Panc1 (cell line): ENCODE measurements around the gene NID1. TPM values are rescaled to one million over a fixed set of nuclear protein-coding genes. Genes with fewer than 3 reads are reported as not detected.

ENCODE experiments used
- ATAC-seq: fragments of 200-7000 bp; cut with Tn5 transposase; 2 replicates; pipeline ENCODE4 v1.9.1; 2020; ENCODE audit warnings: mild to moderate bottlenecking, moderate library complexity
- BruUV-seq: library from RNA; stranded (reverse); fragments of 400-500 nt; replicated peaks from 2 replicates; lab custom pipeline; 2021; lab: Mats Ljungman, UMichigan
- CTCF ChIA-PET: fragments of 300-600 bp; sonication (Branson Sonifier 250); formaldehyde crosslinking; loops from one replicate; lab custom pipeline; 2022; ENCODE audit warnings: antibody characterized with exemption; lab: Charles Lee
- POLR2A ChIA-PET: fragments of 300-600 bp; sonication (Branson Sonifier 250); formaldehyde crosslinking; loops from one replicate; lab custom pipeline; 2022; ENCODE audit warnings: antibody characterized with exemption; lab: Charles Lee
- DNase-seq: peaks from one replicate; pipeline ENCODE4 v3.0.0-alpha.2; 2010; ENCODE audit warnings: low read depth, low spot score
- H3K27ac ChIP-seq: 2 replicates; pipeline ENCODE4 v1.5.1; 2011; ENCODE audit warnings: mild to moderate bottlenecking, low read length, inconsistent platforms
- H3K27me3 ChIP-seq: fragments of 200-500 bp; sonication (Bioruptor generic); 2 replicates; pipeline ENCODE4 v1.6.0; 2014; ENCODE audit warnings: low read length, inconsistent platforms; ENCODE audit not compliant: control insufficient read depth, insufficient read depth
- H3K36me3 ChIP-seq: fragments of 200-500 bp; sonication (Bioruptor generic); 2 replicates; pipeline ENCODE4 v1.5.1; 2014; ENCODE audit warnings: inconsistent platforms, mild to moderate bottlenecking, low read length, moderate library complexity; ENCODE audit not compliant: control insufficient read depth, insufficient read depth
- H3K4me1 ChIP-seq: 2 replicates; pipeline ENCODE4 v1.5.1; 2011; ENCODE audit warnings: inconsistent platforms, mild to moderate bottlenecking, low read length, moderate library complexity; ENCODE audit not compliant: control insufficient read depth, insufficient read depth
- H3K4me3 ChIP-seq, 2 experiments: 2 replicates each; pipeline ENCODE4 v1.5.1; 2011 to 2012; ENCODE audit warnings: low read depth in 2 of 2, low read length in 2 of 2, mild to moderate bottlenecking in 2 of 2, inconsistent platforms in 1 of 2, moderate library complexity in 1 of 2
- H3K9me3 ChIP-seq: fragments of 200-500 bp; sonication (Bioruptor generic); 2 replicates; pipeline ENCODE4 v1.5.1; 2014; ENCODE audit warnings: low read depth, mild to moderate bottlenecking, inconsistent platforms, low read length, moderate library complexity; ENCODE audit not compliant: control insufficient read depth, insufficient read depth
- CTCF ChIP-seq: fragments of 450-650 bp; IDR thresholded peaks from 2 replicates; pipeline ENCODE4 v1.5.1; 2017; ENCODE audit warnings: mild to moderate bottlenecking
- POLR2AphosphoS5 ChIP-seq: IDR thresholded peaks from 2 replicates; pipeline ENCODE4 v1.6.1; 2012; ENCODE audit warnings: mild to moderate bottlenecking, low read depth, low read length, moderate library complexity
- REST ChIP-seq, 2 experiments: IDR thresholded peaks; 2 replicates each; pipeline ENCODE4 v1.6.1; 2011 to 2012; ENCODE audit warnings: low read depth in 2 of 2, control low read depth in 1 of 2, low read length in 1 of 2, mild to moderate bottlenecking in 1 of 2, moderate library complexity in 1 of 2; ENCODE audit not compliant: insufficient read depth in 1 of 2
- SIN3A ChIP-seq: IDR thresholded peaks from 2 replicates; pipeline ENCODE4 v1.6.1; 2012; ENCODE audit warnings: low read depth, mild to moderate bottlenecking, low read length, moderate library complexity, borderline replicate concordance; ENCODE audit not compliant: insufficient read depth
- TCF7L2 ChIP-seq: IDR thresholded peaks from 2 replicates; pipeline ENCODE4 v1.6.1; 2011; ENCODE audit warnings: mild to moderate bottlenecking, low read depth, low read length, inconsistent platforms
- in situ Hi-C: cut with HindIII; loops from 2 replicates; pipeline ENCODE4 v1.10.0; 2016; ENCODE audit warnings: low sequenced_read_pairs, low pct_unique_long_range_greater_than_20kb
- intact Hi-C: fragments of 100-400 bp; cut with micrococcal nuclease; formaldehyde crosslinking; loops from one replicate; pipeline ENCODE4 v1.10.0; 2022; ENCODE audit not compliant: unreplicated experiment
- total RNA-seq: library from RNA; stranded (reverse); gene quantifications from one replicate; pipeline ENCODE4 v1.2.1, GENCODE V29; 2021; ENCODE audit not compliant: unreplicated experiment

NID1 gene
- total RNA-seq, 1 experiment from 2014 or later: 89.3 TPM

- no peaks in the 10 kb centered on the region for H3K4me1 ChIP-seq
- DNase-seq (no peak), ATAC-seq (no peak)
- in situ Hi-C loops (no loop called here), intact Hi-C loops (no loop called here)
- no peaks in the 10 kb centered on the region for H3K36me3 ChIP-seq
- no peak overlapping the region for H3K27ac ChIP-seq
- H3K9me3 ChIP-seq: no peaks in the 10 kb centered on the region
- CTCF ChIA-PET: no interaction called here
- TF ChIP-seq POLR2AphosphoS5 (no peak), CTCF (no peak)
- POLR2A ChIA-PET: no interaction called here
- H3K4me3 ChIP-seq: no peak overlapping the region
- no TSS peak for BruUV-seq
- H3K27me3 ChIP-seq: no peaks in the 10 kb centered on the region
These were observed 111.8 kb downstream of the NID1 start for GRCh38 chr1:235952950-235953615.

DNA sequence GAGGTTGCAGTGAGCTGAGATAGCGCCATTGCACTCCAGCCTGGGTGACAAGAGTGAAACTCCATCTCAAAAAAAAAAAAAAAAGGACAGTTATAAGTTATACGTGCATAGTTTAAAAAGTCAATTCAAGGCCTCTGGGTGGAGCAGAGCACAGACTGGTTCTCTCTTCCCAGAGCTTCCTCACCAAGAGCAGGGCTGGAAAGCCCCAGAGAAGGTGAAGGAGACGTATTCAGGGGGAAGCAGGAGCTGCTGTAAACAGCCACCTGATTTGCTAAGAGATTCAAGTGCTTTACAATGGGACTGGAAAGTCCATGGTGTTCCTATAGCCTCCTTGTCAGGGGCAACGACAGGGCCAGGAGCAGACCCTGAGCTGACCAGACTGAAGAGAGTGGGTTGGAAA is 113.2 kb downstream of the NID1 start:
- no peak overlapping the region for H3K4me3 ChIP-seq
- no peak for TF ChIP-seq SIN3A
- TF ChIP-seq TCF7L2: no peak
- TF ChIP-seq REST (IDR thresholded peaks at IDR 0.05; ENCODE audit: insufficient read depth in 1 of 2, low read depth in 2 of 2, low read length in 1 of 2): no peak
- no peak for TF ChIP-seq POLR2AphosphoS5
- no peak for TF ChIP-seq CTCF
- H3K9me3 ChIP-seq: no peaks in the 10 kb centered on the region
- ChIA-PET CTCF (interaction anchor here (0.6 to 0.7 kb wide), 2 partner anchors 9 to 39 kb away, joined by 3 to 7 read pairs; no protein-coding TSS in a partner anchor), POLR2A (interaction anchor here (0.7 kb wide), 1 partner anchor 187 kb away, joined by 6 read pairs; no protein-coding TSS in a partner anchor)
- no peak overlapping the region for H3K27ac ChIP-seq
- H3K27me3 ChIP-seq: no peaks in the 10 kb centered on the region
- no peak for DNase-seq
- ATAC-seq: no peak
- H3K36me3 ChIP-seq: no peaks in the 10 kb centered on the region
- peaks cover 2% of the 10 kb centered on the region for H3K4me1 ChIP-seq
- in situ Hi-C loops (no loop called here), intact Hi-C loops (no loop called here)
- BruUV-seq: no TSS peak
